Activated CD8-positive, alpha-beta memory T cell treated with anti-CD3 and anti-CD28 coated beads, Interleukin-2, amount 50 U/mL, for 1 hour (primary cell): ENCODE measurements around the gene CYP2D6.

ENCODE experiments used
- DNase-seq: peaks from one replicate; pipeline ENCODE4 v3.0.0-alpha.2; 2020; ENCODE audit errors: extremely low read depth

CYP2D6 gene

GRCh38 chr22:42084874-42085273, 45.7 kb downstream of the CYP2D6 start:
- DNase-seq = no peak

GRCh38 chr22:42083119-42083518, 47.5 kb downstream of the CYP2D6 start:
- no peak for DNase-seq

GRCh38 chr22:42080287-42080686, 50.3 kb downstream of the CYP2D6 start:
- no peak for DNase-seq

GRCh38 chr22:42079319-42080251, 51.0 kb downstream of the CYP2D6 start, which contains the start of gene SMDT1:
Gene SMDT1, plus strand, starts transcription at chr22:42079700. Its CDS starts 69 bp downstream, at chr22:42079769.
- DNase-seq = peak; percentile 99

- DNase-seq = no peak
These were observed 51.9 kb downstream of the CYP2D6 start for GRCh38 chr22:42078469-42079318.

- DNase-seq = no peak
These were observed 53.0 kb downstream of the CYP2D6 start for GRCh38 chr22:42077486-42078125.

- DNase-seq = no peak
These were observed 53.7 kb downstream of the CYP2D6 start for GRCh38 chr22:42076764-42077485.
